Suprapubic skin (tissue), 2 donors: ENCODE data around the gene GALK2.

ENCODE experiments used
- EP300 ChIP-seq: sonication (generic); formaldehyde crosslinking; IDR thresholded peaks from one replicate; pipeline ENCODE4 v1.6.1; 2017; ENCODE audit warnings: antibody characterized with exemption
- POLR2A ChIP-seq, 2 donors: fragments of 450-650 bp; IDR thresholded peaks; one replicate each; pipeline ENCODE4 v1.6.1; 2017; ENCODE audit warnings: antibody characterized with exemption in 2 of 2, mild to moderate bottlenecking in 2 of 2, moderate library complexity in 2 of 2

GRCh38 chr15:49313650-49314049, 143.6 kb downstream of the GALK2 start:
- TF ChIP-seq POLR2A (IDR thresholded peaks at IDR 0.05), result no peak
- TF ChIP-seq EP300, result no peak
